GM13977 (cell line): Measurements from ENCODE around the gene VPS4A.

ENCODE experiments used
- DNase-seq: peaks from one replicate; pipeline ENCODE4 v3.0.0; 2012; ENCODE audit warnings: low spot score
- CTCF ChIP-seq: IDR thresholded peaks from 2 replicates; pipeline ENCODE4 v1.5.1; 2012; ENCODE audit warnings: mild to moderate bottlenecking, control low read depth; ENCODE audit not compliant: insufficient read depth; ENCODE audit errors: extremely low read depth, missing control alignments
- in situ Hi-C: fragments of 300-500 bp; cut with MboI; formaldehyde crosslinking; loops from one replicate; pipeline ENCODE4 v1.12.0; 2022; ENCODE audit warnings: low sequenced_read_pairs, low pct_unique_long_range_greater_than_20kb, mixed read lengths, inconsistent platforms; ENCODE audit not compliant: unreplicated experiment

The VPS4A gene

GRCh38 chr16:69310653-69311532, at the start of gene VPS4A:
Gene VPS4A (plus strand): TSS chr16:69311350. CDS start chr16:69311512, 162 bp downstream.
- in situ Hi-C loops, result no loop called here
- DNase-seq, result peak; percentile 99
- peak; percentile 100 for TF ChIP-seq CTCF

- in situ Hi-C loops, result no loop called here
- no peak for TF ChIP-seq CTCF
- no peak for DNase-seq
These were observed 44.7 kb upstream of the VPS4A start for GRCh38 chr16:69266334-69267063.

GRCh38 chr16:69267633-69268032, 43.5 kb upstream of the VPS4A start:
- DNase-seq, result no peak

GRCh38 chr16:69270395-69270794, 40.8 kb upstream of the VPS4A start:
- no peak for DNase-seq
- in situ Hi-C loops, result no loop called here
- no peak for TF ChIP-seq CTCF

More at GRCh38 chr16:69267633-69268032, 43.5 kb upstream of the VPS4A start:
- no peak for TF ChIP-seq CTCF
- in situ Hi-C loops, result no loop called here

- DNase-seq, result no peak
- in situ Hi-C loops, result no loop called here
- TF ChIP-seq CTCF, result no peak
These were observed 40.3 kb upstream of the VPS4A start for GRCh38 chr16:69270831-69271230.

GRCh38 chr16:69273009-69273408, 38.1 kb upstream of the VPS4A start:
- in situ Hi-C loops, result no loop called here
- no peak for TF ChIP-seq CTCF
- DNase-seq, result no peak
